Measurements from ENCODE around the gene TAF6. TPM values are rescaled to one million over a fixed set of nuclear protein-coding genes. Genes with fewer than 3 reads are reported as not detected.

The TAF6 gene
- total and polyA plus RNA-seq, 9 of the 15 experiments (the other 6 are each of a cell fraction or from before 2014, with no cell fraction given): 0.78 to 78.7 (median 21.3) TPM

- TF ChIP-seq AFF1 (IDR thresholded peaks at IDR 0.05; ENCODE audit: low read depth in 1 of 2, partially characterized antibody in 2 of 2): no peak
- TF ChIP-seq TEAD2 (tag; IDR thresholded peaks at IDR 0.05): no peak
- TF ChIP-seq HMGXB4 (CRISPR knock-in tag; IDR thresholded peaks at IDR 0.05): peak; percentile 94; the same call in 1 of the 2 replicates
- no peak for TF ChIP-seq HOMEZ (CRISPR knock-in tag; IDR thresholded peaks at IDR 0.05)
- peak; percentile 99 for TF ChIP-seq ZBTB40 (IDR thresholded peaks at IDR 0.05)
- TF ChIP-seq ZBTB40 (CRISPR knock-in tag; IDR thresholded peaks at IDR 0.05): no peak
- TF ChIP-seq PTBP1 (IDR thresholded peaks at IDR 0.05; ENCODE audit: low read depth, low read length): no peak; the same call in 1 of the 2 replicates
- no peak for TF ChIP-seq NR0B1 (IDR thresholded peaks at IDR 0.05; ENCODE audit: partially characterized antibody)
These were observed 37.5 kb downstream of the TAF6 start, which contains the start of gene ZNF3 (continued) for GRCh38 chr7:100081535-100082102.

All from K562 (cell line).